Activated CD8-positive, alpha-beta memory T cell treated with anti-CD3 and anti-CD28 coated beads, Interleukin-2, amount 50 U/mL, for 1 hour (primary cell): Measurements from ENCODE around the gene SC5D.

ENCODE experiments used
- DNase-seq: peaks from one replicate; pipeline ENCODE4 v3.0.0-alpha.2; 2020; ENCODE audit errors: extremely low read depth

Gene SC5D

GRCh38 chr11:121292495-121293287 lies at the start of gene SC5D:
Gene SC5D (plus strand): TSS chr11:121292771. CDS start chr11:121303376, 10,605 bp downstream.
- DNase-seq = peak; percentile 94

- DNase-seq = no peak
Observed at GRCh38 chr11:121244884-121245283, 47.7 kb upstream of the SC5D start.

GRCh38 chr11:121246021-121246768 lies 46.4 kb upstream of the SC5D start:
- DNase-seq = no peak

- DNase-seq = no peak
Observed at GRCh38 chr11:121246769-121247035, 45.9 kb upstream of the SC5D start.

DNA sequence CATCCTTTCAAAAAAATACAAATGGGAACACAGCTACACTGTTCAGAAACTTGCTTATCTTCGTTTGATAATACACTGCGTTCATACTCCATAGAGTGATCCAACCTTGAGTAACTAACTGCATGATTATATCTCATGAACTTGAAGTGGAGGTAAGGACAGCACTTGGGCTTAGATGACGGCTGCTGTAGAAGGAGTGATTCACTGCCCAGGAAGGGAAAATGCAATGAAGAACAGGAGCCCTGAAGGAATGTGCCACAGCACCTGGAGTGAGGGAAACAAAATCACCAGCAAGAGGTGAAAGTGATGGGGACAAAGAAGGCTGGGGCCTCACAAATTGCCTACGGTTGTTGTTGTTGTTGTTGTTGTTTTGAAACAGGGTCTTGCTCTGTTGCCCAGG lies 44.1 kb upstream of the SC5D start:
- DNase-seq = no peak

- no peak for DNase-seq
Observed at GRCh38 chr11:121249039-121249663, 43.4 kb upstream of the SC5D start.

- no peak for DNase-seq
Observed at GRCh38 chr11:121250843-121251242, 41.7 kb upstream of the SC5D start.

- DNase-seq = no peak
Observed at GRCh38 chr11:121253951-121254350, 38.6 kb upstream of the SC5D start.

DNA sequence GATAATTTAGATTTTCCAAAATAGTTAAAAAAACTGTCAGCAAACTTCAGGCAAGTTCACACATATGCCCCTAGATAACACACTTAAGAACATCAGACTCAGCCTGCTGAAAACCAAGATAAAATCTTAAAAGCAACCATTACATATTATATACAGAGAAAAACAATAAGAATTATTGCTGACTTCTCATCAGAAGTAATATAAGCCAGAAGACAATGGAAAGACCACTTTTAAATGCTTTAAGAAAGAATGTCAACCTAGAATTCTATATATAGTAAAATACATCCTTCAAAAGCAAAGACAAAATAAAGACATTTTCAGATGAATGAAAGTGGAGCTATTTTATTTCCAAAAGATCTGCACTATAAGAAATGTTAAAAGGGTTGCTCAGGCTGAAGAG lies 37.8 kb upstream of the SC5D start:
- DNase-seq = no peak

DNA sequence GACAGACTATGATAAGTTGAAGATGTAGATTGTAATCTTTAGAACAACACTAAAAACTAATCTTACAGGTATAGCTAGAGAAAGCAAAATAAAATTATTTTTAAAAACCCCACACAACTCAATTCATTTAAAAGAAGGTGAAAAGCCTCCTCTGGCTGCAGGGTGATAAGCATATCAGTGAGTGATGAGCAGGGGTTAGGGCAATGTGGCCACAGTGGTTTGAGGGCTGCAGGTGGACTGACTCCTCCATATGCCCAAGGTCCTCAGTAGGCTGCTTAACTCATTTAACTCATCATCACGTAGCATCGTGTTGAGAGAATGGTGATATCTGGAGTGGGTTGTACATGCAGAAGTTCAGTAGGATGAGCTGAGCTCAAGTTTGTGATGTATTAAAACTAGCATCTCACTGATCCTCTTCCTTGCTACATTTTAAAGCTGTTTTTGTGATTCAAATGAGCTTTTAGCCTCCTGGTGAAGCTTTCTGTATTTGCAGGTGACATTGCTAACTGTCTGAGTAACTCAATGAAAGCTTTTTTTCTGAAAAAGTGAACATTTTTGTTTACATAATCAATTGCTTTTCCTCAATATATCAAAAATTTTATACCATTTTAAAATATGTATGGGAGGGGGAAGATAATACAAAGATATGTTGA lies 37.0 kb upstream of the SC5D start:
- DNase-seq = no peak

DNA sequence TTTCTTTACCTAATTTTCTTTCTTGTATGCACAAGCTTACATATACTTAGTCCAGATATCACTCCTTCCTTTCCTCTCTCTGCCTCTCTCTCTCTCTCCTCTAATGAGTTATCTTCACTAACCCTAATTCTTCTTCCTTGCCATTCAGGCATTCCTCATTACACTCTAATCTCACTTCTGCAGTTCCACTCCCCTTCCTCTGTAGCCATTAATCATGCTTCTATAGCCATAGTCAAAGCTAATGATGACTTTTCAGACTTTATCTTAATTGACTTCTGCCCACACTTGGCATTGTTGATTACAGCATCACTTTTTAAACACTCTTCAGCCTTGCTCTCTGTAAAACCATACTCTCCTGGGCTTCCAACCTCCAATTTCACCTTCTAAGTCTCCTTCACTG lies 35.3 kb upstream of the SC5D start:
- DNase-seq = no peak

GRCh38 chr11:121257976-121258375 lies 34.6 kb upstream of the SC5D start:
- no peak for DNase-seq

GRCh38 chr11:121265586-121265985 lies 27.0 kb upstream of the SC5D start:
- no peak for DNase-seq

- no peak for DNase-seq
Observed at GRCh38 chr11:121268581-121268980, 24.0 kb upstream of the SC5D start.

GRCh38 chr11:121270001-121270678 lies 22.4 kb upstream of the SC5D start:
- no peak for DNase-seq

DNA sequence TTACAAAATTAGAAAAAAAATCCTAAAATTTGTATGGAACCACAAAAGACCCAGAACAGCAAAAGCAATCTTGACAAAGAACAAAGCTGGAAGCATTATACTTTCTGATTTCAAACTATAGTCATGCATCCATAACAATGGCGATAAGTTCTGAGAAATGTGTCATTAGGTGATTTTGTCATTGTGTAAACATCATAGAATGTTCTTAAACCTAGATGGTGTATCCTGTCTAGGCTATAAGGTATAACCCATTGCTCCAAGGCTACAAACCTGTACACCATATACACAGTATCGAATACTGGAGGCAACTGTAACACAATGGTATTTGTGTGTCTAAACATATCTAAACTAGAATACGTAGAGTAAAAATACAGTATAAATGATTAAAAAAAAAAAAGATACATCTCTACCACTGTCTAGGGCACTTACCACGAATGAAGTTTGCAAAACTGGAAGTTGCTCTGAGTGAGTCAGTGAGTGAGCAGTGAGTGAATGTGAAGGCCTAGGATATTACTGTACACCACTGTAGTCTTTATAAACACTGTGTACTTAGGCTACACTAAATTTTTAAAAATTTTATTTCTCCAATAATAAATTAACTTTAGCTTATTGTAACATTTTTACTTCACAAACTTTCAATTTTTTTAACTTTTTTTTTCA lies 18.1 kb upstream of the SC5D start:
- DNase-seq = no peak

DNA sequence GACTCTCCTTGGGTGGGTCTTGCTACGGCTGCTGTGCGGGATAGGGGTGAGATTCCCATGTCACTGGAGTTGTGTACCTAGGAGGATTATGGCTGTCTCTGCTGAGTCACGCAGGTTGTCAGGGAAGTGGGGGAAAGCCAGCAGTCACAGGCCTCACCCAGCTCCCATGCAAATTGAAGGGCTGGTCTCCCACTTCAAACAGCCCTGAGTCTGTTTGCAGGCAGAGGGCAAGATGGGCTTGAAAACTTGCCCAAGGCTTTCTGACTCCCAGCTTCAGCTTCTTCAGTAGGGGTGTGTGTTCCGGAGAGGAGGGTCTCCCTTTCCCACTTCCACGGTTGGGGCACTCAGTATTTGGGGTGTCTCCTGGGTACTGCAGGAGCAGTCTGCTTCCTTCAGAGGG lies 10.9 kb upstream of the SC5D start:
- no peak for DNase-seq

DNA sequence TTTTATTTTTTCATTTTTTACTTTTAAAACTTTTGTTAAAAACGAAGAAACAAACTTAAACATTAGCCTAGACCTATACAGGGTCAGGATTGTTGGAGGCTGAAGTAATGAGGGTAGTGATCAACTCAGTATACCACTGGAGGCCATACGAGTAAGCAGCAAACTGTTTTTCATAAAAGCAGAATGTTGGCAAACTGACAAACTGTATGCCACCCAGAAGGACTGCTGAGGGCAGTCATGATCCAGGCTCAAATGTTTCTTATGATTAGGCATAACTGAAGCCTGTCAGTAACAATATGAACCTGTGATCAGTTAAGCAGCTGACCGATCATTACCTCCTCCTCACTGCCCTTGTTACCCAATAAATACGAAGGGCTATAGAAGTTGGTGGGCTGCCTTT lies 10.2 kb upstream of the SC5D start:
- no peak for DNase-seq

DNA sequence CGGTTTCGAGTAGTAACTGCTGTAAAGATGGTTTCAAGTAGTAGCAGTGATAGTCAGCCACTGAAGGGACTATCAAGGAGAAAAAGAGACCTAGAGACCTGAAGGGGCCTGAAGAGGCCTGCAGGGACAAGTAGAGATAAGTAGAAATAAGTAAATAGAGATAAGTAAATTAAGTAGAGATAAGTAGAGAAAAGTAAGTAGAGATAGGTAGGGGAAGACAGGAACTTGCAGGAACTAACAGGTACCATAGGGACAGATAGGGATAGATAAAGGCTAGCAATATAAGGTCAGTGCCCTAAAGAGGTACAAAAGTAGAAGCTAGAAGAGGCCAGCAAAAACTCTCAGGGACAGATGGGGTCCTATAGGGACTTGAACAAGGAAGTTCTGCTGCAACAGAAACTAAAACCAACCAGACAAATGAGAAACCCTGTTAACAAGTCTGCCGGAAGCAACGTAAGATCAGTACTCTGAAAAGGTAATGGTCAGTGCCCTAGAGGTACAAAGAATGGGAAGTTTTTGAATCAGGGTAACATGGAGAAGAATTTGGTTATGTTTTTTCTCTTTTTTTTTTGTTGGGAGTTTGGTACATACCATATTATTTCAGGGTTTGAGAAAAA lies 9.6 kb upstream of the SC5D start:
- no peak for DNase-seq

DNA sequence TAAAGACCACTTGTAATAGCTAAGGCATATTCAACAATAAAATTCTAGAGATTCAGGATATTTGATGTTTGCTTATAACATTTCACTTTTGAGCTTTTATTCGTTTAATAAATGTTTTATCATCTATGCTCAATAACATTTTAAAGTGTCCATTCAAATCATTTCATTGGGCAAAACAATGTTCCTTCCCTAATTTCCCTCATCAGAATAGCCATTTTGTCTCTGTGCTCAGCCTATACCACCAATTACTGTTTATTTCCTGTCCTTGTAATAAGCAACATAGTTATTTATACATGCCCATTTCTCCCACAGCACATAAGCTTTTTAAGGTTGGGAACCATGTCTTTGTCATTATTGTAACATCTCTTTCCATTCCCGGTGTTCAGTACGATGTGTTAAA lies 1.3 kb upstream of the SC5D start:
- DNase-seq = no peak

DNA sequence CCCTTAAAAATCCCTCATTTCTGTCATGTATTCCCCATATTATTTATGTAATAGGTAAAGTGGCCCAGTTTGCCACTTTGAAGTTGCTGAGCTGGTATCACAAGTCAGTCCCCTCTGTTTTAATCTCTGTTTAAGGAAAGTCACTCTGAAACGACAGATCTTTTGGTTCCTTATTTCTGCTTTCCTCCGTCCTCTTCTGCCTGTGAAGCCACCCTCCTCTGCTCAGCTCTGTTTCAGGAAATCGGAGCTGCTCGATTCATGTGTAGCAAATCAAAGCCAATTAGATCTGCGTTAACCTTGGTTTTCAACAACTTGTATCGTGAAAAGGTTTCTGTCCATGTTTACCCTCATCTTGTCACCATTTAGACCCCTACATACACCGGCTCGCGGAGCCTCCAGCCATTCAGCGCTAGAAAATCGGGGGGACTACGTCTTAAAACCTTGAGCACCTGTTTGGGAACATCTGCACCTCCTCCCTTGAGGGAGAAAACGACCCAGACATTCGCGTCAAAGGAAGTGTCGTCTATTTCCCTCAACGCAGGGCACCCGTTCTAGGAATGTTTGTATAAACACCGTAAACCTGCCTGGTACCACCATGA lies 576 bp upstream of the SC5D start:
- DNase-seq = no peak
